Measurements from ENCODE around the gene ZNF677.
"Not testable (repeated sequence)": the region's sequence is repeated elsewhere in the genome, so short reads cannot be mapped to it uniquely, and the experiment has no call there.

The ZNF677 gene

DNA sequence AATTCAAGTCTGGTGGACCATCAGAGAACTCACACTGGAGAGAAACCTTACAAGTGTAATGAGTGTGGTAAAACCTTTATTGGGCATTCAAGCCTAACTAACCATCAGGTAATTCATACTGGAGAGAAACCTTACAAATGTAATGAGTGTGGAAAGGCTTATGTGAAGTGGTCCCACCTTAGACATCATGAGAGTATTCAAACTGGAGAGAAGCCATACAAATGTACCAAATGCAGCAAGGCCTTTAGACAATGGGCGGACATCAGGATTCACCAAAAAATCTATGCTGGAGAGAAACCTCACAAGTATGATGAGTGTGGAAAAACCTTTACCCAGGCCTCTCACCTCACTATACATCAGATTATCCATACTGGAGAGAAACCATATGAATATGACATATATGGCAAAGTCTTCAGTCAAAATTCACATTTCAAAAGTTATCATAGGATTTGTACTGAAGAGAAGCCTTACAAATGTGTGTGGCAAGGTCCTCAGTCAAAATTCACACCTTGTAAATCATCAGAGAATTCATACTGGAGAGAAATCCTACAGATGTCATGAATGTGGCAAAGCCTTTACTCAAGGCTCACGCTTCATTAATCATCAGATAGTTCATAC lies 41.9 kb downstream of the ZNF677 start:
- no peaks in the 10 kb centered on the region; the same call in 1 of the 2 replicates for H3K9me3 ChIP-seq (ENCODE audit: control insufficient read depth, insufficient read depth, low read depth, low read length)
- no peaks in the 10 kb centered on the region for H3K36me3 ChIP-seq (ENCODE audit: control insufficient read depth in 2 of 2, insufficient read depth in 1 of 2, low read length in 2 of 2)
- CTCF ChIA-PET: no interaction called here
- no peak overlapping the region for H3K27ac ChIP-seq (ENCODE audit: extremely low read depth, low read depth, low read length)
- TF ChIP-seq ZNF561 (tag by site-specific recombination; IDR thresholded peaks at IDR 0.05; ENCODE audit: borderline replicate concordance): no peak
- TF ChIP-seq ZNF366 (tag by site-specific recombination; conservative IDR thresholded peaks at IDR 0.05): no peak
- TF ChIP-seq ZNF324 (tag by site-specific recombination; IDR thresholded peaks at IDR 0.05): no peak
- TF ChIP-seq ZNF354C (tag by site-specific recombination; IDR thresholded peaks at IDR 0.05; ENCODE audit: borderline replicate concordance, low read depth): no peak
- TF ChIP-seq, protein P1, sequence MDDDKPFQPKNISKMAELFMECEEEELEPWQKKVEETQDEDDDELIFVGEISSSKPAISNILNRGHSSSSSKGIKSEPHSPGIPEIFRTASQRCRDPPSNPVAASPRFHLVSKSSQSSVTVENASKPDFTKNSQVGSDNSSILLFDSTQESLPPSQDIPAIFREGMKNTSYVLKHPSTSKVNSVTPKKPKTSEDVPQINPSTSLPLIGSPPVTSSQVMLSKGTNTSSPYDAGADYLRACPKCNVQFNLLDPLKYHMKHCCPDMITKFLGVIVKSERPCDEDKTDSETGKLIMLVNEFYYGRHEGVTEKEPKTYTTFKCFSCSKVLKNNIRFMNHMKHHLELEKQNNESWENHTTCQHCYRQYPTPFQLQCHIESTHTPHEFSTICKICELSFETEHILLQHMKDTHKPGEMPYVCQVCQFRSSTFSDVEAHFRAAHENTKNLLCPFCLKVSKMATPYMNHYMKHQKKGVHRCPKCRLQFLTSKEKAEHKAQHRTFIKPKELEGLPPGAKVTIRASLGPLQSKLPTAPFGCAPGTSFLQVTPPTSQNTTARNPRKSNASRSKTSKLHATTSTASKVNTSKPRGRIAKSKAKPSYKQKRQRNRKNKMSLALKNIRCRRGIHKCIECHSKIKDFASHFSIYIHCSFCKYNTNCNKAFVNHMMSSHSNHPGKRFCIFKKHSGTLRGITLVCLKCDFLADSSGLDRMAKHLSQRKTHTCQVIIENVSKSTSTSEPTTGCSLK (tag by site-specific recombination; IDR thresholded peaks at IDR 0.05): no peak
- peak; percentile 17; the same call in 1 of the 2 replicates for TF ChIP-seq ZNF274 (IDR thresholded peaks at IDR 0.05; ENCODE audit: low read length)
- TF ChIP-seq ZNF274 (tag by site-specific recombination; IDR thresholded peaks at IDR 0.05; ENCODE audit: borderline replicate concordance): no peak; the same call in 1 of the 2 replicates
- no peak for TF ChIP-seq ZNF830 (tag by site-specific recombination; IDR thresholded peaks at IDR 0.05; ENCODE audit: low read depth)
- peak; percentile 48 for TF ChIP-seq SETDB1 (IDR thresholded peaks at IDR 0.05; ENCODE audit: insufficient read length, low read length)
- no peak overlapping the region for H3K4me3 ChIP-seq (ENCODE audit: low read depth, low read length)
- POLR2A ChIA-PET: no interaction called here
- H3K4me1 ChIP-seq (ENCODE audit: control insufficient read depth, insufficient read depth, low read length): no peaks in the 10 kb centered on the region

GRCh38 chr19:53211554-53211953 lies 43.1 kb downstream of the ZNF677 start:
- H3K36me3 ChIP-seq (ENCODE audit: control insufficient read depth in 2 of 2, insufficient read depth in 1 of 2, low read length in 2 of 2); H3K4me1 ChIP-seq (ENCODE audit: control insufficient read depth, insufficient read depth, low read length); CTCF ChIA-PET; H3K27ac ChIP-seq (ENCODE audit: extremely low read depth, low read depth, low read length); POLR2A ChIA-PET; H3K4me3 ChIP-seq (ENCODE audit: low read depth, low read length); H3K9me3 ChIP-seq (ENCODE audit: control insufficient read depth, insufficient read depth, low read depth, low read length): not testable (repeated sequence)

DNA sequence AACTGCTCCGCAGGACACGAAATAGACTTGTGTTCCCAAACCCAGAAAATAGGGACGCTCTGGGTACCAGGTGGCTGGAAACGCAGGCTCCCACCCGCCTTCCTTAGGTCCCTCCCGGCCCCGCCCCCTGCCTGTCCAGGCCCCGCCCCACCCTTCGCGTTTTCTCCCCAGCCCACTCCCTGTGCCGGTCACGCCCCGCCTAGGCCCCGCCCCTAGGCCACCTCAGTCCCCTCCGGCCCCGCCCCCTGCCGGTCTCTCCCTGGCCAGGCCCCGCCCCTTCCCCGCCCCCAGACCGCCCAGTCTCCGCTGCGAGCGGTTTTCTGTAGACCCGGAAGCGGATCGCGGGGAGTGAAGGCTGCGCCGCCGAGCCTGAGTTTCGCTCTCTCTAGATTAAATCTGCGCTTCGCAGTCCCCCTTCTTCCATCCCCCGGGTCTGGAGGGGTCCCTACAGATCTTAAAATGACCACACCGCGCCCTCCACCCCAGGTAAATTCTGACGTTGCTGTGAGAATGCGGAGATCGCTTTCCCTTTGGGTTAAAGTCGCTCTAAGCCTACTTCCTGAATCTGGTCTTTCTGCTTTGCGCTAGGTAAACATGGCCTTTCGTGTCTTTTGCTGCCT lies 57.8 kb downstream of the ZNF677 start:
- ChIA-PET POLR2A (no interaction called here), CTCF (no interaction called here)
- Histone ChIP-seq H3K27ac (ENCODE audit: extremely low read depth, low read depth, low read length) (no peak overlapping the region), H3K4me1 (ENCODE audit: control insufficient read depth, insufficient read depth, low read length) (no peaks in the 10 kb centered on the region), H3K4me3 (ENCODE audit: low read depth, low read length) (peak overlapping the region; percentile 39), H3K36me3 (ENCODE audit: control insufficient read depth in 2 of 2, insufficient read depth in 1 of 2, low read length in 2 of 2) (no peaks in the 10 kb centered on the region), H3K9me3 (ENCODE audit: control insufficient read depth, insufficient read depth, low read depth, low read length) (no peaks in the 10 kb centered on the region; the same call in 1 of the 2 replicates)
- TF ChIP-seq ZNF157 (tag by site-specific recombination; IDR thresholded peaks at IDR 0.05) (no peak), ZNF777 (tag by site-specific recombination; IDR thresholded peaks at IDR 0.05; ENCODE audit: borderline replicate concordance) (no peak), ZEB2 (tag by site-specific recombination; IDR thresholded peaks at IDR 0.05) (no peak), ZNF704 (tag by site-specific recombination; IDR thresholded peaks at IDR 0.05) (no peak)

DNA sequence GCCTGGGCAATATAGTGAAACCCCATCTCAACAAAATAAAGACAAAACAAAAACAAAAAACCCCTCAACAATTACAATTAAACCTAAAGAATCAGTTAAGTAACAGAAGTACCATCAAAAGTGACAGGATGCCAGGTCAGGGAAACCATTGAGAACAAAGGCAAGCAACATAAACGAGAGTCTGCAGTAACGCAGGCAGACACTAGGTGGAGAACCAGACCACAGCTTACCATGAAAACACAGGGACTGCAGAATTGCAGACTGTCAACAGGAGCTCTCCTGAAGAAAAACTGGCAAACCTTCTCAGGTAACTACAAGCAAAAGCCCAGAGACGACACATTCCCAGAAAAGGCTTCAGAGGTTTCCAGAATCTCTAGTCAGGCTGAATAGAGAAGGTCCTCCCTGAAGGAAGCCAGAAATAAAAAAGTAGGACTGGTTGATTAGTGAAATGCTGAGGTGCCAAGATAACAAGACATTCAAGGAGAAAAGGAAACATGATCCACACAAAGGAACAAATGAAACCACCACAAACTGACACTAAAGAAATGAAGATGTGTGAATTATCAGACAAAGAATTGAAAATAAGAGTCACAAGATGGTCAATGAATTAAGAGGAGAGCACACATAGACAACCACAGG lies 59.3 kb downstream of the ZNF677 start:
- POLR2A ChIA-PET: no interaction called here
- Histone ChIP-seq H3K4me1 (ENCODE audit: control insufficient read depth, insufficient read depth, low read length) (no peaks in the 10 kb centered on the region), H3K9me3 (ENCODE audit: control insufficient read depth, insufficient read depth, low read depth, low read length) (no peaks in the 10 kb centered on the region; the same call in 1 of the 2 replicates), H3K36me3 (ENCODE audit: control insufficient read depth in 2 of 2, insufficient read depth in 1 of 2, low read length in 2 of 2) (no peaks in the 10 kb centered on the region), H3K4me3 (ENCODE audit: low read depth, low read length) (no peak overlapping the region), H3K27ac (ENCODE audit: extremely low read depth, low read depth, low read length) (no peak overlapping the region)
- CTCF ChIA-PET: interaction anchor here (0.6 to 1.1 kb wide), 8 partner anchors 45 to 598 kb away, joined by 3 to 4 read pairs (median 3); partner anchors contain the start of gene ZNF816
- TF ChIP-seq ZNF530 (tag by site-specific recombination; IDR thresholded peaks at IDR 0.05; ENCODE audit: low read depth): no peak
- no peak for TF ChIP-seq ZNF830 (tag by site-specific recombination; IDR thresholded peaks at IDR 0.05; ENCODE audit: low read depth)
- TF ChIP-seq MEIS1 (CRISPR knock-in tag; IDR thresholded peaks at IDR 0.05; ENCODE audit: borderline replicate concordance): no peak
- no peak for TF ChIP-seq TSHZ1 (tag by site-specific recombination; IDR thresholded peaks at IDR 0.05; ENCODE audit: borderline replicate concordance)
- no peak for TF ChIP-seq ZNF426 (tag by site-specific recombination; IDR thresholded peaks at IDR 0.05)
- no peak for TF ChIP-seq ZNF704 (tag by site-specific recombination; IDR thresholded peaks at IDR 0.05)
- TF ChIP-seq YY1 (tag by site-specific recombination; IDR thresholded peaks at IDR 0.05): no peak

Data from HEK293 (cell line).